ENCODE data around the gene FKBP5.
A peak's percentile ranks its signal among the peaks of the same experiment; 100 is the strongest.

The FKBP5 gene

GRCh38 chr6:35718911-35719381 is 30.2 kb upstream of the FKBP5 start:
- Histone ChIP-seq H3K4me3 (ENCODE audit: low read length) (no peak overlapping the region), H3K9me3 (ENCODE audit: low read length) (no peaks in the 10 kb centered on the region), H2AFZ (ENCODE audit: low read depth, low read length) (peak overlapping the region; percentile 68), H3K36me3 (ENCODE audit: insufficient read depth, low read length) (no peaks in the 10 kb centered on the region), H3K27me3 (ENCODE audit: insufficient read depth, low read length) (no peaks in the 10 kb centered on the region), H3K4me1 (ENCODE audit: insufficient read depth, low read length) (peaks cover 26% of the 10 kb centered on the region)

DNA sequence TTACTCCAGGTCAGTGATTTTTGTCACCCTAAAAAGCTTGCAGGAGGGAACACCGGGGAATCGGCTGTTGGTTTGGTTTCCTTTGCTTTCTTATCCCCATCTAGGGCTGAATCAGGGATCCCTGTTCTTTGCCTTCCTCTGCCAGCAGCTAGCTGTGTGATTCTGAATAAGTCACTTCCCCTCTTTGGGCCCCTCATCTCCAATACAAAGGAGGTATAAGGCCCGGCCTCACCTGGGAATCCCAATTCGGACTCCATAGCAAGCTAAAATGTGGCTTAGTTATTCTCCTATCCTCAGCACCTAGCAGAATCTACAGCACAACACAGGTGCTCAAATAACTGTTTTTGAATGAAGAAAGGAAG is 29.6 kb upstream of the FKBP5 start:
- Histone ChIP-seq H3K36me3 (ENCODE audit: insufficient read depth, low read length) (no peaks in the 10 kb centered on the region), H3K9me3 (ENCODE audit: low read length) (no peaks in the 10 kb centered on the region), H3K4me3 (ENCODE audit: low read length) (no peak overlapping the region), H3K27me3 (ENCODE audit: insufficient read depth, low read length) (no peaks in the 10 kb centered on the region), H3K4me1 (ENCODE audit: insufficient read depth, low read length) (peaks cover 26% of the 10 kb centered on the region), H2AFZ (ENCODE audit: low read depth, low read length) (no peak overlapping the region)

DNA sequence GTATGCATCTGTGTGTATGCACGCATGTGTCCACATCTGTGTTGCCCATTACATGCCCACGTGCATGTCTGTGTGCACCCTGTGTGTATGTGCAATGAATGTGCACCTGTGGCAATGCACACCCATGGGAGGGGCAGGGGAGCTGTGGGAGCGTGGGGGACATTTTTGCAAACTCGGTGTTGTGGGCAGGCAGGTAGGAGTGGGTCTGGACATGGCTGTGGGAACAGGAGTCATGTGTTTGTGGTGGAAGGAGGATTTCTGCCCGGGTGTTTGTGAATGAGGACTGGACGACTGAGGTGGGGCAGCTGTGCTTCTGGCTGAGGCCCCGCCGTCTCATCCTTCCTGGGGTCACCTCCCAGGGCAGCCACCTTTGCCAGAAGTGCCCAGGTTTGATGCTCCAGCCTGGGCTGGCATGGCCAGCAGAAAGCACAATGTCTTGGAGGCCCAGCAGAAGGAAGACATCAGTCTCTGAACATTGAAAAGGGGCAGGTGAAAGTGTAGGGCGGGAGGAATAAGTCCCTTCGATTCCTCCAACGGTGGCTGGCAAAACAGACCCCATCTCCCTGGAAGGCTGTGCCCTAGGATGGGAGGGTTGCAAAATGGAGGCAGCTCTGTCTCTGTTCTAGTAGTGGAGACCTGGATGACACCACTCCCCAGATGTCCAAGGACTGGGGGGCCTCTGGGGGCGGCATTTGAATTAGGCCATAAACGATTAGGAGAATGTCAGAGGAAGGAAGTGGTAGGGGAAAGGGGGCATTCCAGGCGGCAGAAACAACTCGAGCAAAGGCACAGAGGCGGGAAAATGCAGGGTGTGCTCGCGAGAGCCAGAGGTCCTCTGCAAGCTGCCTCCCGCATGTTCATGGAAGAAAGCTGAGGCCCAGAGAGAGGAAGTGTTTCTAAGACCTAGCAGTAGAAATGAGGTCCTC is 29.0 kb upstream of the FKBP5 start:
- Histone ChIP-seq H2AFZ (ENCODE audit: low read depth, low read length) (no peak overlapping the region), H3K27me3 (ENCODE audit: insufficient read depth, low read length) (no peaks in the 10 kb centered on the region), H3K4me1 (ENCODE audit: insufficient read depth, low read length) (peaks cover 26% of the 10 kb centered on the region), H3K9me3 (ENCODE audit: low read length) (no peaks in the 10 kb centered on the region), H3K4me3 (ENCODE audit: low read length) (no peak overlapping the region), H3K36me3 (ENCODE audit: insufficient read depth, low read length) (no peaks in the 10 kb centered on the region)

GRCh38 chr6:35716798-35717197 is 28.1 kb upstream of the FKBP5 start:
- H3K9me3 ChIP-seq (ENCODE audit: low read length), result no peaks in the 10 kb centered on the region
- H3K27me3 ChIP-seq (ENCODE audit: insufficient read depth, low read length), result no peaks in the 10 kb centered on the region
- no peak overlapping the region for H3K4me3 ChIP-seq (ENCODE audit: low read length)
- no peaks in the 10 kb centered on the region for H3K36me3 ChIP-seq (ENCODE audit: insufficient read depth, low read length)
- H3K4me1 ChIP-seq (ENCODE audit: insufficient read depth, low read length), result peaks cover 26% of the 10 kb centered on the region
- H2AFZ ChIP-seq (ENCODE audit: low read depth, low read length), result no peak overlapping the region

- H3K4me3 ChIP-seq (ENCODE audit: low read length), result no peak overlapping the region
- H3K9me3 ChIP-seq (ENCODE audit: low read length), result no peaks in the 10 kb centered on the region
- peaks cover 1% of the 10 kb centered on the region for H3K4me1 ChIP-seq (ENCODE audit: insufficient read depth, low read length)
- no peaks in the 10 kb centered on the region for H3K27me3 ChIP-seq (ENCODE audit: insufficient read depth, low read length)
- no peaks in the 10 kb centered on the region for H3K36me3 ChIP-seq (ENCODE audit: insufficient read depth, low read length)
- no peak overlapping the region for H2AFZ ChIP-seq (ENCODE audit: low read depth, low read length)
These were observed 24.5 kb upstream of the FKBP5 start for GRCh38 chr6:35713006-35713767.

GRCh38 chr6:35711731-35712130 is 23.0 kb upstream of the FKBP5 start:
- no peaks in the 10 kb centered on the region for H3K9me3 ChIP-seq (ENCODE audit: low read length)
- H3K4me3 ChIP-seq (ENCODE audit: low read length), result no peak overlapping the region
- H3K4me1 ChIP-seq (ENCODE audit: insufficient read depth, low read length), result no peaks in the 10 kb centered on the region
- no peak overlapping the region for H2AFZ ChIP-seq (ENCODE audit: low read depth, low read length)
- H3K27me3 ChIP-seq (ENCODE audit: insufficient read depth, low read length), result no peaks in the 10 kb centered on the region
- no peaks in the 10 kb centered on the region for H3K36me3 ChIP-seq (ENCODE audit: insufficient read depth, low read length)

DNA sequence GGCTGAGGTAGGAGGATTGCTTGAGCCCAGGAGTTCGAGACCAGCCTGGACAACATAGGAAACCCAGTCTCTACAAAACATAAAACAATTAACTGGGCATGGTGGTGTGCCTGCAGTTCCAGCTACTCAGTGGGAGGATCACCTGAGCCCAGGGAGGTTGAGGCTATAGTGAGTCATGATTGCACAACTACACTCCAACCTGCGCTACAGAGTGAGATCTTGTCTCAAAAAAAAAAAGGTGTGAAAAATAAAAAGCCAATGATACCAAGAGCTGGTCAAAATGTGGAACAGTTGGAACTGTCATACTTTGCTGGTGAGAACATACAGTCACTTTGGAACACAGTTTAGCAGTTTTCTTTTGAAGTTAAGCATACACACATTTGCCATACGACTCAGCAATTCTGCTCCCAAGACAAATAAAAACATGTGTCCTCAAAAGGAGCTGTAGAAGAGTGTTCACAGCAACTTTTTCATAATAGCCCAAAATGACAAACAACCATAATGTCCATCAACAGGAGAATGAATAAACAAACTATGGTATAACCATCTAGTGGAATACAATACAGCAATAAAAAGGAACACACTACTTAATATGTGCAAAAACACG is 21.6 kb upstream of the FKBP5 start:
- Histone ChIP-seq H3K27me3 (ENCODE audit: insufficient read depth, low read length) (no peaks in the 10 kb centered on the region), H3K4me3 (ENCODE audit: low read length) (no peak overlapping the region)

DNA sequence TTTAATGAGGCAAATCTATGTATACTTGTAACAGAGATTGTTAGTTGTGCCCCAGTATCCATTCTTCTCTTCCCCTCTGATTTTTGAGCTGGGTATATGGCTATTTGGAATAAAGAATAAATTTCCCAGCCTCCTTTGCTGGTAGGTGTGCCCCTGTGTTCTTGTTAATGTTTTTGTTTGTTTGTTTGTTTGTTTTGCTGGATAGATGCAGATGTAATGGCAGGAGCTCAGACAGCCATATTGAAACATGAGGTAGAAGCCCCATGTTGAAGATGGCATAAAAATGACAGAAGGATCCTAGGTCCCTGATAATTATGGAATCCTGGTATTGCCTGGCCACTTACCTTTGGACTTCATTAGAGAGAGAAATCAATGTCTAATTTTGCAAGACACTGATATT is 19.9 kb upstream of the FKBP5 start:
- Histone ChIP-seq H3K4me3 (ENCODE audit: low read length) (no peak overlapping the region), H2AFZ (ENCODE audit: low read depth, low read length) (no peak overlapping the region), H3K36me3 (ENCODE audit: insufficient read depth, low read length) (no peaks in the 10 kb centered on the region), H3K9me3 (ENCODE audit: low read length) (peaks cover 4% of the 10 kb centered on the region), H3K27me3 (ENCODE audit: insufficient read depth, low read length) (no peaks in the 10 kb centered on the region), H3K4me1 (ENCODE audit: insufficient read depth, low read length) (no peaks in the 10 kb centered on the region)

More for the DNA sequence above, 21.6 kb upstream of the FKBP5 start:
- no peaks in the 10 kb centered on the region for H3K36me3 ChIP-seq (ENCODE audit: insufficient read depth, low read length)
- no peaks in the 10 kb centered on the region for H3K4me1 ChIP-seq (ENCODE audit: insufficient read depth, low read length)
- H3K9me3 ChIP-seq (ENCODE audit: low read length), result no peaks in the 10 kb centered on the region
- no peak overlapping the region for H2AFZ ChIP-seq (ENCODE audit: low read depth, low read length)

DNA sequence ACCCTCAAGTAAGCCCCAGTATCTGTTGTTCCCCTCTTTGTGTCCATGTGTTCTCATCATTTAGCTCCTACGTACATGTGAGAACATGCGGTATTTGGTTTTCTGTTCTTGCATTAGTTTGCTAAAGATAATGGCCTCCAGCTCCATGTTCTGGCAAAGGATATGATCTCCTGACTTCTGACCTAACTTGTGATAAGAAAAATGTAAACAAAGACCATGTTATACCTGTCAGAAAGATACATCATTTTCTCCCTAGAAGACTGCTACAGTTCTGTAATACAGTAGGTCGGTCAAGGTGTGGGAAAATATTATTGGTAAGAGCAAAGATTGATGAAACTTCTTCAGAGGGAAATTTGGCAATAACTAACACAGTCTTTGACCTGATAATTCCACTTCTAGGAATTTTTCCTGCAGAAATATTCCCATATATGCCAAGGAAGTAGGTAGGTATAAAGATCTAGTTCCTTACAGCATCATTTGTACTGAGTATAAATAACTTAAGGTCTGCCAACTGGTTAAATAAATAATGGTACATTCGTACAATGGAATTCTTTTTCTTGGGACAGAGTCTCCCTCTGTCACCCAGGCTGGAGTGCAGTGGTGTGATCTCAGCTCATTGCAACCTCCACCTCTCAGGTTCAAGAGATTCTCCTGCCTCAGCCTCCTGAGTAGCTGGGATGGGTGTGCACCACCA is 19.1 kb upstream of the FKBP5 start:
- Histone ChIP-seq H3K36me3 (ENCODE audit: insufficient read depth, low read length) (no peaks in the 10 kb centered on the region), H2AFZ (ENCODE audit: low read depth, low read length) (no peak overlapping the region), H3K4me1 (ENCODE audit: insufficient read depth, low read length) (no peaks in the 10 kb centered on the region), H3K4me3 (ENCODE audit: low read length) (no peak overlapping the region), H3K9me3 (ENCODE audit: low read length) (peaks cover 5% of the 10 kb centered on the region), H3K27me3 (ENCODE audit: insufficient read depth, low read length) (no peaks in the 10 kb centered on the region)

GRCh38 chr6:35706468-35706867 is 17.8 kb upstream of the FKBP5 start:
- Histone ChIP-seq H3K4me3 (ENCODE audit: low read length) (no peak overlapping the region), H3K27me3 (ENCODE audit: insufficient read depth, low read length) (no peaks in the 10 kb centered on the region), H3K9me3 (ENCODE audit: low read length) (peaks cover 5% of the 10 kb centered on the region), H3K4me1 (ENCODE audit: insufficient read depth, low read length) (no peaks in the 10 kb centered on the region), H3K36me3 (ENCODE audit: insufficient read depth, low read length) (no peaks in the 10 kb centered on the region), H2AFZ (ENCODE audit: low read depth, low read length) (no peak overlapping the region)

- H3K4me1 ChIP-seq (ENCODE audit: insufficient read depth, low read length), result no peaks in the 10 kb centered on the region
- H3K27me3 ChIP-seq (ENCODE audit: insufficient read depth, low read length), result no peaks in the 10 kb centered on the region
- H3K9me3 ChIP-seq (ENCODE audit: low read length), result peaks cover 5% of the 10 kb centered on the region
- no peak overlapping the region for H2AFZ ChIP-seq (ENCODE audit: low read depth, low read length)
- no peaks in the 10 kb centered on the region for H3K36me3 ChIP-seq (ENCODE audit: insufficient read depth, low read length)
- no peak overlapping the region for H3K4me3 ChIP-seq (ENCODE audit: low read length)
These were observed 14.8 kb upstream of the FKBP5 start for GRCh38 chr6:35703554-35703953.

- H2AFZ ChIP-seq (ENCODE audit: low read depth, low read length), result no peak overlapping the region
- peaks cover 3% of the 10 kb centered on the region for H3K9me3 ChIP-seq (ENCODE audit: low read length)
These were observed 10.1 kb upstream of the FKBP5 start for GRCh38 chr6:35698858-35699257.

More at GRCh38 chr6:35698858-35699257, 10.1 kb upstream of the FKBP5 start:
- H3K27me3 ChIP-seq (ENCODE audit: insufficient read depth, low read length), result no peaks in the 10 kb centered on the region
- H3K4me3 ChIP-seq (ENCODE audit: low read length), result no peak overlapping the region
- no peaks in the 10 kb centered on the region for H3K36me3 ChIP-seq (ENCODE audit: insufficient read depth, low read length)
- H3K4me1 ChIP-seq (ENCODE audit: insufficient read depth, low read length), result no peaks in the 10 kb centered on the region
